C4-2B (cell line): Measurements from ENCODE around the gene AP2S1.

Source experiments
- H3K27ac ChIP-seq: fragments of 450-650 bp; 2 replicates; pipeline ENCODE4 v1.5.1; 2017
- ZFX ChIP-seq: fragments of 450-650 bp; IDR thresholded peaks from 2 replicates; pipeline ENCODE4 v1.6.1; 2017
- TF ChIP-seq, protein P1 (sequence below): fragments of 450-650 bp; conservative IDR thresholded peaks from 2 replicates; pipeline ENCODE4 v1.5.1; 2017; ENCODE audit warnings: mild to moderate bottlenecking

The AP2S1 gene

DNA sequence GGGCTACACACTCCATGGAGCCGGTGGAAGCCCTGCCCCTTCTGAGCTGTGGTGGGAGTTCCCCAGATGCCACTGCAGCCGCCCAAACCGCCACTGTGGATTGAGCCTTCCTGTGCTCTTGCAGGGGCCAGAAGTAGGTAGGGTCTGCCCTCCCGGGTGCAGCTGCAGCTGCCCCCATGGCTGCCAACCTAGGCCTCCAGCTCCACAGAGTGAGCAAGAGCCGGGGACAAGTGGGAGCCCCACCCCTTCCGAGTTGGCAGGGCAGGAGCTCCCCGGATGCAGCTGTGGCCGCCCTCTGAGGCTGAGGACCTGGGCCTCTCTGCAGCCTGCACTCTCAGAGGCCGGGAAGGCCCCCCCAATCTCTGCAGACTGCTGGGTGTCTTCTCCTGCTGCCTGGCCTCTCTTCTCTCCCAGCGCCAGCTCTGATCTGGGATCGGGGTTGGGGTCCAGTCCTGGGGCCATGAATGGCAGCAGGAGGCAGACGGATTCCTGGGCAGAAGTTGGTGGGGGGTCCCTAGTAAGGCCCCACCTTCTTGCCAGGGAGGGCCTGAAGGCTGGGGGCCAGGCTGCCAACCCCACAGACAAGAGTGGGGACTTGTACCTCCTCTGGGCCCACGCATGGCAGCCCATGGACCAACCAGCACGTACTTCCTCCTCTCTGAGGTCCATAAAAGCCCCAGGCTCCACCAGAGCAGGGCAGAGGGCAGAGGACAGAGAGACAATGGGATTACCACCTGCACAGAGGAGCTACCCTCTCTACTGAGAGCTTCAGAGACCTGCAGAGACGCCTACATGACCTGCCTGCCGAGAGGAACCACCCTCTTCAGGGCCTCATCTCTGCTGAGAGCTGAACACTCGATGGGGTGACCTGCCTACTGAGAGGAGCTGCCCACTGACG, 28.9 kb downstream of the AP2S1 start:
- H3K27ac ChIP-seq = no peak overlapping the region

DNA sequence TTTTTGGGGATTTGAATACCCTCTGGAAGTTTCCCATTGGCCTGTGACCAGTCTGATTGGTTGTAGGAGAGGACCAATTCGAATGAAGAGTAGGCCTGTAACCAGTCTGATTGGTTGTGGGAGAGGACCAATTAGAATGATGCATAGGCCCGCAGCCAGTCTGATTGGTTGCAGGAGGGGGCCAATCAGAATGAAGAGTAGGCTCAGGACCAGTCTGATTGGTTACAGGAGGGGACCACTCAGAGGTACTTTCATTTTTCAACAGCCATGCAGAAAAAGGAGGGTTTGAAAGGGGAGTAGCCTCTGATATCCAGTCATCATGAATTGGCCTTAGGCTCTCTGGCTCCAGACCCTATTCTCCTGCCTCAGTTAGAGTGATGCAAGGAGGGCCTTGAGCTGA, 31.8 kb downstream of the AP2S1 start:
- no peak for TF ChIP-seq ZFX
- TF ChIP-seq, protein P1, sequence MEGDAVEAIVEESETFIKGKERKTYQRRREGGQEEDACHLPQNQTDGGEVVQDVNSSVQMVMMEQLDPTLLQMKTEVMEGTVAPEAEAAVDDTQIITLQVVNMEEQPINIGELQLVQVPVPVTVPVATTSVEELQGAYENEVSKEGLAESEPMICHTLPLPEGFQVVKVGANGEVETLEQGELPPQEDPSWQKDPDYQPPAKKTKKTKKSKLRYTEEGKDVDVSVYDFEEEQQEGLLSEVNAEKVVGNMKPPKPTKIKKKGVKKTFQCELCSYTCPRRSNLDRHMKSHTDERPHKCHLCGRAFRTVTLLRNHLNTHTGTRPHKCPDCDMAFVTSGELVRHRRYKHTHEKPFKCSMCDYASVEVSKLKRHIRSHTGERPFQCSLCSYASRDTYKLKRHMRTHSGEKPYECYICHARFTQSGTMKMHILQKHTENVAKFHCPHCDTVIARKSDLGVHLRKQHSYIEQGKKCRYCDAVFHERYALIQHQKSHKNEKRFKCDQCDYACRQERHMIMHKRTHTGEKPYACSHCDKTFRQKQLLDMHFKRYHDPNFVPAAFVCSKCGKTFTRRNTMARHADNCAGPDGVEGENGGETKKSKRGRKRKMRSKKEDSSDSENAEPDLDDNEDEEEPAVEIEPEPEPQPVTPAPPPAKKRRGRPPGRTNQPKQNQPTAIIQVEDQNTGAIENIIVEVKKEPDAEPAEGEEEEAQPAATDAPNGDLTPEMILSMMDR = no peak
- no peak overlapping the region for H3K27ac ChIP-seq

More for the DNA sequence above, 28.9 kb downstream of the AP2S1 start:
- TF ChIP-seq ZFX = no peak
- TF ChIP-seq, protein P1 = no peak

DNA sequence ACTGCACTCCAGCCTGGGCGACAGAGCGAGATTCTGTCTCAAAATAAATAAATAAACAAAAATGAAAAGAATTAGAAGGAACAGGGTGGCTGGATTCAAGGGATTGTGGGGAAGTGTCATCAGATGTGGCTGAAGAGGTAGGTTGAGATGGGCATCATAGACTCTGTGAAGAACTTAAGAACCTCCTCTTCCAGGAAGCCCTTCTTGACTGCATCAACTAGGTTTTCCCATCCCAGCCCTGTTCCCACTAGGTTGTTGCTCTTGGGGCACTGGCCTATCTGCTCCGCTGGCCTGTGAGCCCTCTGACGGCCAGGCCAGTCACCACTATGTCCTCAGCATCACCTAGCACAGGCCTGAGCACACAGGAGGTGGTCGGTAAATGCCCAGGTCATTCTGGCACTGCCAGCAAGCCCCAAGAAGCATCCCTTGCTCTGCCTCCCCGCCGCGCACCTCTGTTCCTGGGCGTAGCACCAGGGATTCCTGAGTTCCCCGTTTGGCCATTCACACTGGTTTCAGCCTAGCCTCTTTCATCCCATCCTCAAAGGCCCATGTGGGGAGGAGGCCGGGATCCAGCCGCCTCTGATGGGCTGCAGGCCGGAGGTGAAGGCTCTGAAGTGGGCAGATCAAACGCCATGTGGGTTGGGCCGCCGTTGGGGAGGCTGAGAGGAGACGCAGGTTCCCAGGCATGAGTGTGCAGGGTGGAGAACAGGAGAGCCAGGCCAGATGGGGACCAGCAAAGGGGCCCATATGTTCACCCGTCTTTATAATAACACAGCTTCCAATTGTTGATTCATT, 34.6 kb downstream of the AP2S1 start:
- no peak for TF ChIP-seq ZFX
- TF ChIP-seq, protein P1 = no peak
- H3K27ac ChIP-seq = no peak overlapping the region

DNA sequence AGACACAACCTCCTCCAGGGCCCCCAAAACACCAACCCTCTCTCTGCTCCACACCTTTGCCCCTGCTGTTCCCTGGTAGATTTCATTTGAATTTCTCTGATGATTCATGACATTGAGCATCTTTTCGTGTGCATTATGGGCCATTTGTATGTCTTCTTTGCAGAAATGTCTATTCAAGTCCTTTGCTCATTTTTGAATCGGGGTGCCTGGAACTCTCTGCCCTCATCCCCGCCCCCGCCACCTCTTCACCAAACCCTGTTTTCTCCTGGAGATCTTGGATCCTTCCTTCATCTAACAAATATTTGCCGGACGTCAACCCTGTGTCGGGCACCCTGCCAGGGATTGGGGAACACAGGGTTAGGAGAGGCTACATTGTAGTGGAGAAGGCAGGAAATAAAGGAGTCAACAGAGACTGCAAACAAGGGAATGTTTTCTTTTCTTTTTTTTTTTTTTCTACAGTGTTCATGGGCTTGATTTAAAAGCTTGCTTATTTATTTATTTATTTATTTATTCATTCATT, 36.7 kb downstream of the AP2S1 start:
- peak overlapping the region; percentile 48 for H3K27ac ChIP-seq
- TF ChIP-seq, protein P1 = no peak
- no peak for TF ChIP-seq ZFX

DNA sequence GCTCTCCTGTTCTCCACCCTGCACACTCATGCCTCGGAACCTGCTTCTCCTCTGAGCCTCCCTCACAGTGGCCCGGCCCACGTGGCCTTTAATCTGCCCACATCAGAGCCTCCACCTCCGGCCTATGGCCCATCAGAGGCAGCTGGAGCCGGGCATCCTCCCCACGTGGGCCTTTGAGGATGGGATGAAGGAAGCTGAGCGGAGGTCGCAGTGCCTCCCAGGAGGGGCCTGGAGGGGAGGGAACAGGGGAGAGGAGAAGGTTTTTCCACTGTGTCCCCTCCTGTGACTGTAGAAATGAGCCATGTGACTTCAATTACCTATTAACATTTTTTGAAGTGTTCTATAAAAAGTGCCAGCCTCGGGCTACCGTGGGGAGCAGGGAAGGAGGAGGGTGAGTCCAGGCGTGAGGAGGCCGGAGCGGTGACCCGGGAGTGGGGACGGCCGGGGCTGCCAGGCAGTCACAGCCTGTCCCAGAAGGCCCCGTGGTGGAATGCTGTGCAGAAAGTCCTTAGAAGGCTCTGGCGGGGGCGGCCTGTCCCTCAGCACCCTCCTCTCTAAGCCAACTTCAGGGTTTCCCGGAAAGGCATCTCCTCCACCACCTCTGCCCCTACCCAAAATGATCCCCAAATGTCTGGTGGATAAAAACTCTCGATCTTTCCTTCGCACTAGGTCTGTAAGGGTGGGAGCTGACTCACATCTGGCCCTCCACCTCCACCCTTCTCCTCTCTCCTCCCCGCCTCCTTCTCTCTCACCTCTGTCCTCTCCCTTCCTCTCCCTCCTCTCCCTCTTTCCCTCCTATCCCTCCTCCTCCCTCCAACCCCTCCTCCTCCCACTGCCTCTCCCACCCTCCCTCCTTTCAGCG, 37.4 kb downstream of the AP2S1 start:
- H3K27ac ChIP-seq = peak overlapping the region; percentile 48
- TF ChIP-seq ZFX = no peak
- TF ChIP-seq, protein P1 = no peak

DNA sequence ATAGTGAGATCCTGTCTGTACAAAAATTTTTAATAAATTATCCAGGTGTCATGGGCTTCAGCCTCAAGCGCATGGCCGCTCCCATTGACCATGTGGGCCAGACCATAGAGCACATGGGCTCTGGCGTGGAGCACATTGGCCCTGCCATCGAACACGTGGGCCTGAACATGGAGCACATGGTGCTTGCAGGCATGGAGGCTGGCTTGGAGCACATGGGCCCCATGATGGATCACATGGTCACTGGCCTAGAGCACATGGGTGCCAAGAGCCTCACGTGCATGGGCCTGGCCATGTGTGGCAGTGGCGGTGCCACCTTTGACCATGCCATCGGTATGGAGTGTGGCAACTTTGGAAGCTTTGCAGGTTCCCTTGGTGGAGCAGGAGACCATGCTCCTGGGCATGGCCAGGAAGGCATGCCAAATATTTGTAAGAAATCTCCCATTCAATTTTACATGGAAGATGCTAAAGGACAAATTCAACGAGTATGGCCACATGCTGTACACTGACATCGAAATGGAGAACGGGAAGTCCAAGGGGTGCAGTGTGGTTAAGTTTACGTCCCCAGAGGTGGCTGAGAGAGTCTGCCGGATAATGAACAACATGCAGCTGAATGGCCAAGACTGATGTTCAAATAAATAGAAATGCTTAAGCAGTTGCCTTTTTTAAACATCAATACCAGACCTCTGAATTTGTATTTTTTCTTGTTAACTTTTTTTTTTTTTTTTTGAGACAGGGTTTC, 40.9 kb downstream of the AP2S1 start:
- H3K27ac ChIP-seq = no peak overlapping the region
- TF ChIP-seq, protein P1 = no peak
- no peak for TF ChIP-seq ZFX
